Right atrium auricular region (tissue), 2 donors: ENCODE measurements around the gene FAM3B. TPM values are rescaled to one million over a fixed set of nuclear protein-coding genes. Genes with fewer than 3 reads are reported as not detected.

Source experiments
- DNase-seq: peaks from one replicate; pipeline ENCODE4 v3.0.0-alpha.2; 2019; ENCODE audit warnings: low spot score
- H3K27ac ChIP-seq, 2 donors: fragments of 200-600 bp; sonication (generic); 1 replicate in 1 of 2; 2 replicates in 1 of 2; pipeline ENCODE4 v1.5.1; 2016 to 2019
- H3K27me3 ChIP-seq, 2 donors: fragments of 200-600 bp; sonication (generic); one replicate each; pipeline versions ENCODE4 v1.5.1 to v1.6.0; 2017 to 2019
- H3K36me3 ChIP-seq: fragments of 200-600 bp; sonication (generic); one replicate; pipeline ENCODE4 v1.5.1; 2016
- H3K4me1 ChIP-seq, 2 donors: fragments of 200-600 bp; sonication (generic); one replicate each; pipeline versions ENCODE4 v1.5.1 to v1.6.0; 2017 to 2019
- H3K4me3 ChIP-seq, 2 donors: fragments of 200-600 bp; sonication (generic); 1 replicate in 1 of 2; 2 replicates in 1 of 2; pipeline ENCODE4 v1.5.1; 2017 to 2019; ENCODE audit warnings: mild to moderate bottlenecking in 1 of 2, moderate library complexity in 1 of 2
- H3K9me3 ChIP-seq, 2 donors: fragments of 200-600 bp; sonication (generic); one replicate each; pipeline ENCODE4 v1.5.1; 2019
- CTCF ChIP-seq, 2 donors: fragments of 200-600 bp; sonication (generic); IDR thresholded peaks; one replicate each; pipeline ENCODE4 v1.5.1; 2019; ENCODE audit warnings: antibody characterized with exemption in 2 of 2
- total RNA-seq, 2 donors: library from RNA; depleted of rRNA; stranded (reverse); fragments of >200 nt; gene quantifications; one replicate each; pipeline ENCODE4 v1.1.0, GENCODE V29; 2016

The FAM3B gene
- total RNA-seq, 2 donors from 2014 or later, result not detected

GRCh38 chr21:41403966-41404365, 87.4 kb downstream of the FAM3B start:
- peak; percentile 42 for DNase-seq
- H3K4me3 ChIP-seq, result no peak overlapping the region
- no peak overlapping the region for H3K27ac ChIP-seq
- no peaks in the 10 kb centered on the region for H3K9me3 ChIP-seq
- TF ChIP-seq CTCF (IDR thresholded peaks at IDR 0.05), result no peak
- H3K4me1 ChIP-seq, result no peaks in the 10 kb centered on the region
- H3K27me3 ChIP-seq, result no peaks in the 10 kb centered on the region
- H3K36me3 ChIP-seq, result peaks cover 25% of the 10 kb centered on the region

- no peak overlapping the region for H3K4me3 ChIP-seq
- peaks cover 14% of the 10 kb centered on the region for H3K36me3 ChIP-seq
- TF ChIP-seq CTCF (IDR thresholded peaks at IDR 0.05), result no peak
- DNase-seq, result peak; percentile 32
- H3K9me3 ChIP-seq, result no peaks in the 10 kb centered on the region
- no peaks in the 10 kb centered on the region for H3K27me3 ChIP-seq
- no peaks in the 10 kb centered on the region for H3K4me1 ChIP-seq
- no peak overlapping the region for H3K27ac ChIP-seq
Observed at GRCh38 chr21:41405321-41405720, 88.7 kb downstream of the FAM3B start.

GRCh38 chr21:41406340-41406739, 89.7 kb downstream of the FAM3B start:
- H3K4me3 ChIP-seq, result no peak overlapping the region
- TF ChIP-seq CTCF (IDR thresholded peaks at IDR 0.05), result no peak
- H3K27me3 ChIP-seq, result no peaks in the 10 kb centered on the region
- no peaks in the 10 kb centered on the region for H3K4me1 ChIP-seq
- no peak overlapping the region for H3K27ac ChIP-seq
- H3K36me3 ChIP-seq, result peaks cover 14% of the 10 kb centered on the region
- H3K9me3 ChIP-seq, result no peaks in the 10 kb centered on the region
- DNase-seq, result peak; percentile 58

Other genes starting within 250 kb of the FAM3B start
- gene BACE2, start 148.6 kb upstream of the FAM3B start, total RNA-seq, result 10 to 100 TPM; 23.7 to 50.3 TPM
- gene MX2, start 45.2 kb downstream of the FAM3B start, total RNA-seq, result 1 to 10 TPM; 5.5 to 5.9 TPM
- gene MX1, start 109.4 kb downstream of the FAM3B start, total RNA-seq, result 1 to 10 TPM; 6.9 to 8.5 TPM
- not detected for gene TMPRSS2, start 191.4 kb downstream of the FAM3B start, total RNA-seq